ENCODE measurements around the gene L1CAM.

The L1CAM gene

DNA sequence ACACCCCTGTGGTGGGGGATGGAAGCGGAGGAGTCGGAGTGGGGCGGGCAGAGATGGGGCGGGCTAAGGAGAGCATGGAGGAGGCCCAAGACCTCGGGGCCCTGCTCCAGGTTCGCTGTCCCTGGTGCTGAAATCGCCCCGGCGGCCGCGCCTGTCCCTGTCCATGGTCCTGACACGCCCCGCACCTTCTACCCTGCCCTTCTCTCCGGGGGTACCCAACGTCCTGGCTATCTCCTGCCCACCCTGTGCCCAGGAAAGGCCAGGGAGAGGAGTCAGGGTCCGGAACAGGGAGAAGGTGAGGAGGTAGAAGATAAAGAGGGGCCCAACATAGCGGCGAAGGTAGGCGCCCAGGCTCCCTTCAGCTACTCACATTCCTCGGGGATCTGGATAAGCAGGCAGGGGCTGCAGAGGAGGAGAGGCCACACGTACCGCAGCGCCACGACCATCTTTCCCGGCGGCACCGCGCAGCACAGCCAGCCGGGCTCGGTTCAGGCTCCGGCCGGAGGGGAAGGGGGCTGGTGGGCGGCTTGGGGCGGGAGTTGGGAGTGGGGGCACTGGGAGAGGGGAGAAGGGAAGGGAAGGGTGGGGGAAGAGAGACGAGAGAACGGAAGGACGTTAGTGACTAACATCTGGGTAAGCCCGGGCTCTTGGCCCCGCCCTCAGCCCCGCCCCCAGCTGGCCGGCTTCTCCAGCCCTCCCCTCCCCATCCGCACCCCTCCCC, 10.4 kb downstream of the L1CAM start:
- DNase-seq (ENCODE audit: low spot score), result peak; percentile 42

DNA sequence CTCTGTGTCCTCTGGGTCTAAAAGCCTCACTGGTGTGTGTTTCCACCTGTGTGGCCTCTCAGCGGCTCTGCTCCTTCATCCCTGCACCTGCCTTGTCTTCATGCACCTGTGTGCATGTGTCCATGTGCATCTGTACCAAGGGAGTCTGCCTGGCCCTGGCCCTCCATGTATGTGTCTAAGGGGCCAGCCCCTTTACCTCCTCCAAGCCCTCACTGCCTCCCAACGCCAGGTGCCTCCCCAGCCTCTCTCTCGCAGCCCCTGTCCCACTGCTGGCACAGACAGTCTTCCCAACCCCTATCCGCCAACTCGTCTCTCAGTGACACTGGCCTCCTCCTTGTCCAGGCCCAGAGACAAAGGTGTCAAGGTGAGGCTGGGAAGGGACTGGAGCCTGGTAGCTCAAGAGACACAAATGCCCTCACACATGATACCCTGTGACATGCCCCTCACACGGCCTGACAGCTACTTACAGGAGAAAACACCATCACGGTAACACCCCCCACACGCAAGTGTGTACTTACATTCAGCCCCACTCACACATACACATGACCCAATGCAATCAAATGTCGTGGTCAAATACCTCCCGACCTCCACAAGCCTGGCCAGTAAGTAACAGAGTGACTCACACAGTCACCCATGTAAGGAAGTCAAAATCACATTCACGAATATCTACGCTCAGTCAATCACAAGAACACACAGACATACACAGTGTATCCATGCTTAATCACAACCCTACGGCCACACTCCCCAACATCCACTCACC, 11.4 kb downstream of the L1CAM start:
- no peak for DNase-seq (ENCODE audit: low spot score)

DNA sequence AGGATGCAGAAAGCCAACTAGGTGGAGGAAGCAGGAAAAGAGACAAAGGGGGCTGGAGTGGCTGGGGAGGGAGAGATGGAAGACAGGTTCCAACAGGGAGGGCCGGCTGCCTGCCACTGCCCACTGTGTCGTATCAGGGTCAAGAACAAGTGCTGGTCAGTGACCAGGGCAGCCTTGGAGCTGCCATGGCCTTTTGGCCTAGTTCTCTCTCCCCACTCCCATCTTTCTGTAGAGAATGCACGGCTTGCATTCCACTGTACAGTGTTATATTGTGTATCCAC, 11.9 kb downstream of the L1CAM start:
- no peak for DNase-seq (ENCODE audit: low spot score)

DNA sequence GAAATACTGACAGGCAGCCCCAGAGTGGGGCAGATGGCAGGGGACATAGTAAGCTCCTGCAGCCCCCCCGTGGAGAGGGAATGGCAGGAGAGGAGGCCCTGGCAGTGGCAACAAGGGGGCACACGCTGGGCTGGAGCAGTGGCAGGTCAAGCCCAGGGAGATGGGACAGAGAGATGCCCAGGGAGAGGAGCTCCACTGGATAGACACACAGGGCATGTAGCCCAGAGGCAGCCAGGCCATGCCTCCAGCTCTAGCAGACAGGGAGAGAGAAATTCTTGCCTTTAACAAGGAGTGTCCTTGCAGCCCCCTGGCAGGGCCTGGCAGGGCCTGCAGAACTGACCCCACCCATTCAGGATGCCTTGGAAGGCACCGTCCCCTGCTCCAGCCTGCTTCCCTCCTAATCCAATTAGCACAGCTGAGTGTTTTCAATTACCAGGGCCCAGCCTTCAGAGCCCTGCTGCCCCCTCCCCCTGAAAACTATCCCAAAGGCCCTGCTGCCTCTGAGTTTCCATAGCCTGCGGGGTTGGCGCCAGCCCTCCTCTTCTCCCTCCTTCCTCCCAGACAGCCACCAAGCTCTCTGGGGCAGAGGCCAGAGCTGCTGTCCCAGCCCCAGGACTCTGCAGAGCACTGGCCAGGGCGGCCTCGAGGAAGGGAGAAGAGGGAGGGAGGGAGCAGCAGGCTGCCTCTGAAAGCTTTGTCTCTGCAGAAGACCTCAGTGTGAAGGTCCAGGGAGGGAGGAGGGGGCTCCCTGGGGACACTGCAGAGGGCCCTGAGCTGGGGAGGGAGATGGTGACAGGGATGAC, 12.5 kb downstream of the L1CAM start:
- no peak for DNase-seq (ENCODE audit: low spot score)

DNA sequence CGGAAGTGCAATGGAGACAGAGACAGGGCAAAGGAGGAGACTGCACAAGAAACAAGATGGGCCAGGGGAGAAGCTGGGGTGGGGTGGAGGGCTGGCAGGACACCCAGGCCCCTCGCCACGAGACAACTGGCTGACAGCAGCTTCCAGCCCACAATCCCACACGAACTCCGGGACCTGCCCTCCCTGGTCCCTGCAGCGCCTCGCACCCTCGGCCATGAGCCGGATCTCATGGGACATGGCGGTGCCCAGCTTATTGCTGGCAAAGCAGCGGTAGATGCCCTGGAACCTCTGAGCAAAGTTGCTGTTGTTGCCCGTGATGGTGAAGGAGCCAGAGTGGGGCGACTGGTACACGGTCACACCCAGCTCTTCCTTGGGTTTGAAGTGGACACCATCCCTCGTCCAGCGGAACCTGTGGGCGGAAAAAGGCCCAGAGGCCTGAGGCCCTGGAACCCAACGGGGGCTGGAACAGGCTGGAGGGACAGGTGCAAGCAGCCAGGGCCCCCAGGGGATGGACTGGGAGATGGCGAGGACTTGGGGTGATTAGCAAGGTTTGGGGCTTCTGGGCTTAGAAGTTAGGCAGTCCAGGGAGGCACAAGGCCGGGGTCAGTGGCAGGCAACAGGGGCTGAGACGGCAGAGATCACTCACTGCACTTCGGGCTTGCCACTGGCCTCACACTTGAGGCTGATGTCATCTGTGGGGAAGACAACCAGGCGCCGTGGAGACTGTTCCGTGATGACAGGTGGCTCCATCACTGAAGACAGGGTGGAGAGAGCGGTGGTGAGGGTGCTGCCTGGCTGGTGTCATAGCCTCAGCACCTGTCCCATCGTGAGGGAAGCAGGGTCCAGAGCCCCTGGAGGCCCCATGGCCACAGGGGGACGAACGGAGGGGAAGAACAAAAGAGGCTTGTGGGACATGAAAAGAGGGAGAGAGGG, 13.8 kb downstream of the L1CAM start:
- no peak for DNase-seq (ENCODE audit: low spot score)

DNA sequence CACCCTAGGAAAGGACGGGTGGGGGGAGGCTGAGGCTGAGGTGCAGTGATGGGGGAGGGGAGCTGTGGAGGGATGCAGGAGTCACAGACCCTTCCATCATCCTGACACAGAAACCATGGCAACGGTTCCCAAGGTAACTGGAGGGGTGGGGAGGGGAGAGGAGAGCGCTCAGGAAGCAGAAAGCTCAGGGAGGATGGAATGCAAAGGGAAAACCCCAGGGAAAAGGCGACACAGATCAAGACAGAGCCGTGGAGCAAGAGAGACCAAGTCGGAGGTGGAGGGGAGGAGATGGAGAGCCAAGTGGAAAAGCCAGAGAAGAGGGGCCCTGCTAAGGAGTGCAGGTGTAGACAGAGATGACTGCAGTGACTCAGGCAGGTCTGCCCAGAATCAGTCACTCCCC, 14.5 kb downstream of the L1CAM start:
- no peak for DNase-seq (ENCODE audit: low spot score)

DNA sequence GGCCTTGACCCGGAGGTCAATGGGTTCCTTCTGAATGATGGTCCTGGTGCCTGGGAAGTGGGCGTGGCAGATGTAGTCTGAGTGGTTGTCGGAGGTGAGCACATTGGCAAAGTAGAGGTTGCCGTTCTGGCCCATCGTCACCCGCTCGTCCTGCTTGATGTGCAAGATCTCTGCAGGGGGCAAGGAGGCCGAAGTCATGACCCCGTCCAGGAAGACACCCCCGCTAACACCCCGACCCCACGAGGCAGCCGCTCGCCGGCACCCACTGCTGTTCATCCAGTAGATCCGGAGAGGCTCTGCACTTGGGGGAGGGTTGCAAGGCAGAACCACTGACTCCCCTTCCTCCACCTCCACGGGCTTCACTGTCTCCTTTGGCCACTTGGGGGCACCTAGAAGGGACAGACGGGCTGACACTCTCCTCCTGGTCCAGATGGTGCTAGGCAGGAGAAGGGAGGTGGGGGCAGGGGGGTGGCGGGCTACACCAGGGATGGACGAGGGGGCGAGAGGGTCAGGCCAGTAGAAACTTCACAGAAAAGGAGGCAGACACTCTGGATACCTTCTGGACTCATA, 15.1 kb downstream of the L1CAM start:
- no peak for DNase-seq (ENCODE audit: low spot score)

DNA sequence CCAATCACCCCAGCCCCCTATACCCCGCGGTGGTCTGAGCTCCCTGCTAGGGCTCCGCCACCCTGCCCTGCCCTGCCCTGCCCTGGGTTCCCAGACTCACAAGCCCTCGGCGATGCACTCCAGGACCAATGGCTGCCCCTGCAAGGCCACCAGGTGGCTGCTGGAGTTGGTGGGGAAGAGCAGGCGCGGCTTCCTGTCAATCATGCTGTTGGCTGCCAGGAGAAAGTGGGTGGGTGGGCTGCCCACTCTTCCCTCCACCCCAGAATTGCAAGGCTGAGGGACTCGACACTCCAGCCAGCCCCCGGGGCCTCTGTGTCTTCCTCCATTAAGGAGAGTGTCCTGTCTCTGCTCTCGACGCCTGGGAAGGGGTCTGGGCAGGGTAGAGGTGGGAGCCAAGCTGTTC, 15.7 kb downstream of the L1CAM start:
- no peak for DNase-seq (ENCODE audit: low spot score)

DNA sequence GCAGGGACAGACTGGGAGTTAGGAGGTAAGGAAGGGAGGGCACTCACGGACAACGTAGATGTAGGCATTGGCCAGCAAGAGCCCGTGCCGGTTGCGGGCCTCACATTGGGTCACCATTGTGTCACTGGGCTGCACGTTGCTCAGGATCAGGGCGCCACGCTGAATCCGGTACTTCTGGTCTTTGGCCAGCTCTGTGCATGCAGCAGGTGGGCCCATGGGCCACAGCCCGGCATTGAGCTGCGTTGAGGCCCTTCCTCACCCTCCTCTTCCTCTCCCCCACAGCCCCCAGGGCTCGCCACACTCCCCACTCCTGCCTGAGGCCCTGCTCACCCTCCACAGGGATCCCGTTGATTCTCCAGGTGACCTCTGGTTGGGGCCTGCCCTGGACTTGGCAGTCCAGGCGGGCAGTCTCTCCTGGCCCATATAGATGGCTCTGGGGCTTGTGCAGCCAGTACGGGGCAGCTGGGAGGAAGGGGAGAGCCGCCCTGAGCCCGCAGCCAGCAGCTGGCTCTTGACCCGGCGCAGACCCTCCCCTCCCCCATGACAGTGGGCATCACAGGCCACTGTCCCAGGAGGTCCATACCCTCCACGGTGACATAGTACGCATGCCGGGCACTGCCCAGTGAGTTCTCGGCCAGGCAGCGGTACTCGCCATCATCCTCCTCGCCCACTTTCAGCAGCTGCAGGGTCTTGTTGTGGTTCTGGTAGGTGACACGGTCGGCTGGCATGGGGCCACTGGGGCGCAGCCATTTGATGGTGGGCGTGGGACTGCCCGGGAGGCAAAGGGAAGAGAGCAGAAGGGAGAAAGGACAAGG, 16.3 kb downstream of the L1CAM start:
- DNase-seq (ENCODE audit: low spot score), result no peak

DNA sequence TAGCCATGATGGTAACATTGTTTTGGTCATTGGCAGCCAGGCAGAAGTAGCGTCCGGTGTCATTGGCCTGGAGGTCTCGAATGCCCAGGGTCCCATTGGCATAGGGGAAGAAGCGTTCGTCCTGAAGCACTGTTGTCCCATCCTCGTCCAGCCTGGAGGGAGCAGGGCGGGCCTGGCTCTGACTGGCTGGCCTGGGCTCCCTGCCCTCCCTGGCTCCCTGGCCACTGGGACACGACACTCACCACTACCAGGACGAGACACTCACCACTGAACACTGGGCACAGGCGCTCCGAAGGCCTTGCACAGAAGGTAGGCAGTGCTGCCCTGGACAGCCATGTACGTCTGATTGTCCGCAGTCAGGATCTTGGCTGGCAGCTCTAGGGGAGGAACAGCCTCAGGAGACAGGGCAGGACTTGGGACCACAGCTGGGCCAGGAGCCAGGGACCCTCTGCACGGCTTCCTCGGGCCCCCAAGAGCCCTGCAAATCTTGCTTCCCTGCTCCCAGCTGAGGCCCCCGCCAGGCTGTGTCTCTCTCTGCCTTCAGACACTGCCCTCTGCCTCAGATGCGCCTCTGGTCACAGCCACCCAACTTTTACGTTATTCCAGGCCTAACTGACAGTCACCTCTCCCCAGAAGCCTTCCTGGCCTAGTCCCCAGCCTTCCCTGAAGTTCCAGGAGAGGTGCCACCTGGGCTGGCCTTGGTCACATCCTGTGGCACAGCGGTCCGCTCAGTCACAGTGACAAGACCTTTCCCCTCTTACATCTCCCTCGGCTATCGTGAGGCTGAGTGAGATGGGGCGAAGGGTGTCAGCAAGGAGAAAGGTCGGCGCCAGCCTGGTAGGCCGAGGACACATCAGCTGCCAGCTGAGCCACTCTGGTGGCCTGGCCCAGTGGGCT, 17.1 kb downstream of the L1CAM start:
- DNase-seq (ENCODE audit: low spot score), result no peak

DNA sequence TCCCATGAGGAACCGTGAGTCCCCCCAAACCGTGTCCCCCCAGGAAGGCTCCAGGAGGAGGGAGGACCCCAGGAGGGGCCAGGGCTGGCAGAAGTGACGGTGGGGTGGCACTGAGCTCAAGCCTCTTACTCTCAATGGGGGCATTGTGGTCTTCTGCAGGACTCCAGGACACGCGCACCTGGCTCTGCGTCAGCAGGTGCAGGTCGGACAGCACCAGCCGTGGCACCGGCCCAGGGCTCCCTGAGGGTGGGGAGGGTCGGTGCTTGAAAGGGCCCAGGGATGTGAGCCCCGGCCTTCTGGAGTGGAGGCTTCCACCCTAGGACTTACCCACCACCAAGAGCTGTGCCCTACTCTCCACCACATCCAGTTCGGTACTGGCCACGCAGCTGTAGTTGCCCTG, 18.3 kb downstream of the L1CAM start:
- DNase-seq (ENCODE audit: low spot score), result no peak

DNA sequence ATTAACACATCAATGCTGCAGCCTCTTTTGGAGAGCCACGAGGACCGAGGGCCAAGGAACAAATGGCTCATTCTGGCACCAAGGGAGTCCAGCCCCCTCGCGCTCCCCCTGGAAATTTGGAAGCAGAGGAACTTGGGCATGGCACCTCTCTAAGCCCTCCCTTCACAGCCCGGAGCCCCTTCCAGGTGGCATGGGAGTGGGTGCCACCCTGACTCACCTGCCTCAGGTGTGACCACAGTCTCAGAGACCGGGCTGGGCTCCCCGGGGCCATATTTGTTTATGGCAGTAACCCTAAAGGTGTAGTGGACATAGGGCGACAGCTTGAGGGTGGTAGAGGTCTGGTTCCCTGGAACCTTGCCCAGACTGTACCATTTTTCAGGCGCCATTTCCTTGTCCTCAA, 18.8 kb downstream of the L1CAM start:
- no peak for DNase-seq (ENCODE audit: low spot score)

DNA sequence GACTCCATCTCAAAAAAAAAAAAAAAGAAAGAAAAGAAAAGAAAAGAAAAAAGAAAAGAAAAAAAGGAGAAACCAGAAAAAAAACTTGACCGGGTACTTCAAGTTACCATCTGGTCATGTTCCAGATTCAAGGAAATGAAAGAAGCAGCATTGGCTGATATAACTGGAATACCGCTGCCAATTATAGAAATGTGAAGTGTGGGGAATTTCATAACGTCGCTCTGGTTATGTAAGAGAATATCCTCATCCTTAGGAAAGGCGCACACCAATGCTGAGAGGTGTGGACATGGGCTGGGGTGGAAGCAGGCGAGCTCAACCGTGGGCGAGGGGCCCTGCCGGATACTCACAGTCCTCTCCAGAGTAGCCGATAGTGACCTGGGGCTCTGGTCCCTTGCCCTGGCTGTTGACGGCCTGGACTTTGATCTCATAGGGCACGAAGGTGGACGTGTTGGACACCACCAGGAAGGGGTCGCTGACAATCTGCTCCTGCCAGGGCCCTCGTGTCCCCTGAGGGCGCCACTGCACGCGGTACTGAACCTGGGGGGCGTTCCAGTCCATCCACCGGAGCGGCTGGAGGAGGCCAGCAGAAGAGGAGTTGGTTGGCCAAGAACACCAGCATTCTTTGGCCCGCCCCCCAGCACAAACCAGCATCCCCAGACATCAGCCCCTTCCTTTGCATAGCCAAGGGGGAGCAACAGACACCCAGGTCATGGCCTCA, 19.5 kb downstream of the L1CAM start:
- no peak for DNase-seq (ENCODE audit: low spot score)

DNA sequence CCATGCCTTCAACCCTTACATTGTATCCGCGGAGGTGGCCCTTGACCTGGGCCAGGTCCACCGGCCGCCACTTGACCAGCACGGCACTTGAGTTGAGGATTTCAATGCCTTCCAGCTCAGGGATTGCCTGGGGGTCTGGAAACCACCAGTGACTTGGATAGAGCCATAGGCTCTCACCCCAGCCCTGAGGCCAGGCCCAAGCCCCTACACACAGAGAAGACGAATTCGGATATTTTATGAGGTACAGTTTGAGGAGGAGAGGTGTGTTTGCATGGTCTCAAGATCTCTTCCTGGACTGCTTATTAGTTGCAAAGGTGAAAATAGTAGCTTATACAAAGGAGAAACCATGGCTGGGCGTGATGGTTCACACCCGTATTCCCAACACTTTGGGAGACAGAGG, 20.3 kb downstream of the L1CAM start:
- DNase-seq (ENCODE audit: low spot score), result no peak

DNA sequence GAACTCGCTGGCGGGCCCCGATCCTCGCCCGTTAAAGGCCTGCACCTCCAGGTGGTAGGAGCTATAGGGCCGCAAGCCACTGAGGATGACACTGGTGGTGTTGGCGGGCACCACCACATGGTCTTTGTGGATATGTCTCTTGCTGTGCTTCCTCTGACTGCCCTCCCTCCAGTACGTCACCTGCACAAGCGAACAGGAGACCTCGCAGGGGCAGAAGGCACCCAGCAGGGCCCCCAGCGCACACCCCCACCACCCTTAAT, 20.7 kb downstream of the L1CAM start:
- no peak for DNase-seq (ENCODE audit: low spot score)

DNA sequence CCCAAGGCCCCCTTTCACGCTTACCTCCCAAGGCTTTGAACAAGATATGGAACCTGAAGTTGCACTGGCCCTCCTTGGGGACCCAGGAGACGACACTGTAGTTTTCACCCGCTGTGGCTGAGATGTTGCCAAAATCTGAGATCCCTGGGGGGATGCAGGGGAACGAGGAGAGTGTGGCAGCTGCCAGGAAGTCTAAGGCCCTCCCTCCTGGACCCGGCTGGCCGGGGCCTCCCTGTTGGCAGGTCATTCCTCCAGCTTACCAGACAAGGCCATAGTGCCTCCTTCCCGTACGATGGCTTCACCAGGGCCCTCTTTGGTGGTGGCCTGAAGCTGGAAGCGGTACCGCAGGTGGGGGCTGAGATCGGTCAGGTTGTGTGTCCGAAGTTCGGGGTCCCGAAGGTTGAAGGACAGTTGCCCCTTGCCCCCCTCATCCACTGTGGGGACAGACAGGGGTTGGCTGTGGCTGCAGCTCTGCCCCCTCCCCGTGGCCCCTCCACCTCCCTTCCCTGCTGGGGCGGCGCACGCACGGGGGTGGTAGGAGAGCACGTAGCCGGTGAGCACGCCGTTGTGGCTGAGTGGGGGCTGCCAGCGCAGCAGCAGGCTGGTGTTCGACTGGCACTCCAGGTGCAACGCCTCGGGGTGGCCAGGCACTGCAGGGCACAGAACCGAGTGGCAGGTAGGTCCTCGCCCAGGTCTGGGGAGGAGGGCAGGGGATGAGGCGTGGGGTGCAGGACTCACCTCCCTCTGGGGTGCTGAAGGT, 21.2 kb downstream of the L1CAM start:
- no peak for DNase-seq (ENCODE audit: low spot score)

DNA sequence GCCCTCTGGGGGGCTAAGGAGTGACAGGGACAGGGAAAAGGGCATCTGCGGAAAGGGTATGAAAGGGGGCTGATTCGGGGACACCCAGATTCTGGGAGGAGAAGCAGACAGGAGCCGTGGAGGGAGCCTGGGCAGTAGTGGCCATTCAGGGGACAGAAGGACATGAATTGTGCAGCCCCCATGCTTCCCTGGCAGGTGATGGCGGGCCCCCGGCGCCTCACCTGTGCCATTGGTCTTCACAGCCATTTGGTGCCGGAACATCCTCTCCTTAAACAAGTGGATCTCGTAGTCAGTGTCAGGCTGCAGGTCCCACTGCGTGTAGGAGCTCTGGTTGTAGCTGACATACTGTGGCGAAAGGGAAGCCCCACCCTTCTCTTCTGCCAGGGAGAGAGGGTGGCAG, 21.9 kb downstream of the L1CAM start:
- DNase-seq (ENCODE audit: low spot score), result no peak

DNA sequence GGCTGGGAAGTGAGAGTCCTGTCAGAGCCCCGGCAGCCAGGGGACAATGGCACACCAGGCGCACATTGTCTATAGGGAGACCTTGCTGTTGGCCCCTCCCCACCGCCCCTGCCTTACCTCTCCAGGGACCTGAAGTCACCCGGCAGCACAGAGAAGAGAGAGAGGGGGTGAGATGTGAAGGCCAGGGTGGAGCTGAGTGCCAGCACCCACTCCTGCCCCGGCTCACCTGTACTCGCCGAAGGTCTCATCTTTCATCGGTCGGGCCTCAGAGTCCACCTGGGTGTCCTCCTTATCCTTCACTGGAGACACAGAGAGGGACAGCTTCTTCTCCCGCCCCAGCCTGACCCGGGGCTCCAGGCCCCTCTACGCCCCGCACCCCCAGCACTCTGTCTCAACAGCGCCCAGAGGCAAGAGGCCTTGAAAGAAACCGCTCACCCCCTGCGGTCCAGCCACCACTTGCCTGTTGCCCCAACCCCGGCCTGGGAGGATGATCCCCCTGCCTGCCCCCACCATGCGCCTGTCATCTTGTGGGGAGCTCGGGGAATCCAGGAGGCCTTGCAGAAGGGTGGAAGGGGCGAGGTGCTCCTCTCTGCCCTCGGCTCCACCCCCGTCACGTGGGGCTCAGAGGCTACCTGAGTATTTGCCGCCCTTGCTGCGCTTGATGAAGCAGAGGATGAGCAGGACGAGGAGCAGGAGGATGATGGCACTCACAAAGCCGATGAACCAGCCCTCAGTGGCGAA, 22.6 kb downstream of the L1CAM start:
- DNase-seq (ENCODE audit: low spot score), result no peak
